SHP77 (cell line): ENCODE measurements around the gene OR4X1.
"Not testable (repeated sequence)": the region's sequence is repeated elsewhere in the genome, so short reads cannot be mapped to it uniquely, and the experiment has no call there.

Experiments used
- DNase-seq, 2 experiments: peaks; one replicate each; lab custom pipeline; 2025; lab: John Stamatoyannopoulos, UW

The OR4X1 gene

GRCh38 chr11:48263423-48263911, at the start of gene OR4X1:
TSS of gene OR4X1 (plus strand) at chr11:48263861. CDS start at chr11:48263861, 0 bp downstream.
- no peak for DNase-seq

GRCh38 chr11:48216510-48216909, 47.2 kb upstream of the OR4X1 start, which contains the start of gene OR4B1:
TSS of gene OR4B1 (plus strand) at chr11:48216810. CDS start at chr11:48216810, 0 bp downstream.
- no peak for DNase-seq

GRCh38 chr11:48228761-48229160, 34.9 kb upstream of the OR4X1 start:
- DNase-seq: no peak

GRCh38 chr11:48230057-48230456, 33.6 kb upstream of the OR4X1 start:
- DNase-seq: not testable (repeated sequence)

GRCh38 chr11:48237727-48238126, 25.9 kb upstream of the OR4X1 start:
- DNase-seq: no peak

- no peak for DNase-seq
Measured at GRCh38 chr11:48242501-48242900, 21.2 kb upstream of the OR4X1 start.

GRCh38 chr11:48244804-48245203, 18.9 kb upstream of the OR4X1 start, which contains the start of gene OR4X2:
TSS of gene OR4X2 (plus strand) at chr11:48245104. CDS start at chr11:48245104, 0 bp downstream.
- no peak for DNase-seq

GRCh38 chr11:48248902-48249301, 14.8 kb upstream of the OR4X1 start:
- DNase-seq: no peak

- no peak for DNase-seq
Measured at GRCh38 chr11:48261600-48261999, 2.1 kb upstream of the OR4X1 start.

GRCh38 chr11:48270621-48271020, 7.0 kb downstream of the OR4X1 start:
- no peak for DNase-seq

GRCh38 chr11:48272606-48273005, 8.9 kb downstream of the OR4X1 start:
- DNase-seq: no peak

- no peak for DNase-seq
Measured at GRCh38 chr11:48305923-48306322, 42.3 kb downstream of the OR4X1 start, which contains the start of gene OR4S1. TSS of gene OR4S1 (plus strand) at chr11:48306223. CDS start at chr11:48306223, 0 bp downstream.

- peak; percentile 54 to 58 for DNase-seq
Measured at GRCh38 chr11:48307760-48308386, 44.2 kb downstream of the OR4X1 start.

- not testable (repeated sequence) for DNase-seq
Measured at GRCh38 chr11:48313590-48313989, 49.9 kb downstream of the OR4X1 start.
